Ovary (tissue), 9 donors: ENCODE results near the gene RANBP3. TPM values are rescaled to one million over a fixed set of nuclear protein-coding genes. Genes with fewer than 3 reads are reported as not detected.
"Not testable (repeated sequence)": the region's sequence is repeated elsewhere in the genome, so short reads cannot be mapped to it uniquely, and the experiment has no call there.

Experiments used
- DNase-seq, 5 donors: peaks; one replicate each; pipeline ENCODE4 v3.0.0-alpha.2; 2019 to 2020
- H3K27ac ChIP-seq, 2 donors: fragments of 200-600 bp; one replicate each; pipeline versions ENCODE4 v1.5.1 to v1.8.0; 2019 to 2022
- H3K27me3 ChIP-seq: fragments of 200-600 bp; one replicate; pipeline ENCODE4 v1.8.0; 2022
- H3K36me3 ChIP-seq: fragments of 200-600 bp; sonication (generic); one replicate; pipeline ENCODE4 v1.5.1; 2019
- H3K4me1 ChIP-seq: one replicate; pipeline ENCODE4 v1.8.1; 2013; ENCODE audit warnings: mild to moderate bottlenecking, moderate library complexity; ENCODE audit not compliant: insufficient read depth
- H3K4me3 ChIP-seq: fragments of 200-600 bp; sonication (generic); one replicate; pipeline ENCODE4 v1.5.1; 2017
- H3K9me3 ChIP-seq, 2 donors: fragments of 200-600 bp in 1 of 2; sonication (generic) in 1 of 2; one replicate each; pipeline versions ENCODE4 v1.5.1 to v1.8.1; 2013 to 2019; ENCODE audit warnings: mild to moderate bottlenecking in 1 of 2, moderate library complexity in 1 of 2
- EP300 ChIP-seq: sonication (generic); formaldehyde crosslinking; IDR thresholded peaks from one replicate; pipeline ENCODE4 v1.6.1; 2017; ENCODE audit warnings: antibody characterized with exemption
- POLR2A ChIP-seq: fragments of 450-650 bp; IDR thresholded peaks from one replicate; pipeline ENCODE4 v1.6.1; 2017; ENCODE audit warnings: antibody characterized with exemption, mild to moderate bottlenecking, moderate library complexity
- WGBS, 3 donors: extraction: QIAGEN DNeasy Blood & Tissue Kit in 1 of 3; methylation state at CpG; one replicate each; pipeline versions ENCODE4 v1.1.5 to v1.1.7; 2013 to 2017; 5-methylcytosine and 5-hydroxymethylcytosine counted together
- intact Hi-C, 4 donors: fragments of 100-400 bp; cut with DNase I; formaldehyde crosslinking; loops; one replicate each; pipeline versions ENCODE4 v1.11.0 to v1.15.1; 2022 to 2023
- polyA plus RNA-seq, 2 donors: library from polyadenylated mRNA; stranded (reverse); fragments of 200-250 nt in 1 of 2; fragments of 350-450 nt in 1 of 2; fragmentation: Illumina TruSeq in 1 of 2; extraction: RNeasy Lipid Tissue Mini Kit (QIAGEN cat#74804) in 1 of 2; gene quantifications; one replicate each; pipeline ENCODE4 v1.2.3, GENCODE V29; 2013 to 2014
- total RNA-seq, 7 donors: library from RNA; depleted of rRNA in 2 of 7; stranded (reverse); fragments of >200 nt in 2 of 7; fragmentation: NEBNext Ultra II Directional in 3 of 7; extraction: Animal tissue kit (Norgen Biotek cat#: 25700) in 3 of 7; gene quantifications; one replicate each; pipeline versions ENCODE4 v1.1.0 to v1.2.4, GENCODE V29; 2016 to 2023
- TF ChIP-seq, protein P1 (sequence below), 3 donors: fragments of 450-650 bp in 2 of 3; fragments of 200-600 bp in 1 of 3; IDR thresholded peaks; one replicate each; pipeline versions ENCODE4 v1.5.1 to v1.8.0; 2016 to 2022; ENCODE audit warnings: antibody characterized with exemption in 3 of 3, mild to moderate bottlenecking in 1 of 3
- donor health status: DM: no; HTN: no; CAD: no; lungs with moderate emphysema.
- donor health status: DM: no; HTN: no; CAD: no.
- donor health status: Bipolar disorder and iron deficiency.
- donor health status: DM: yes; HTN: yes; CAD: no.
- donor health status: DM: no; HTN: no; CAD: no.
- donor health status: DM: yes; HTN: yes; CAD: no.

Gene RANBP3
- total and polyA plus RNA-seq, 9 donors = 54.0 to 88.4 (median 67.9) TPM

GRCh38 chr19:5889288-5889971 lies 88.5 kb downstream of the RANBP3 start:
- intact Hi-C loops = no loop called here
- DNase-seq = no peak
- Histone ChIP-seq H3K36me3 (no peaks in the 10 kb centered on the region), H3K9me3 (no peaks in the 10 kb centered on the region), H3K27me3 (no peaks in the 10 kb centered on the region), H3K4me1 (peaks cover 2% of the 10 kb centered on the region), H3K27ac (no peak overlapping the region), H3K4me3 (no peak overlapping the region)
- WGBS, 3 donors = 17 to 31% (median 27%) methylated on average over 17 of the region's 17 CpGs
- TF ChIP-seq, protein P1, sequence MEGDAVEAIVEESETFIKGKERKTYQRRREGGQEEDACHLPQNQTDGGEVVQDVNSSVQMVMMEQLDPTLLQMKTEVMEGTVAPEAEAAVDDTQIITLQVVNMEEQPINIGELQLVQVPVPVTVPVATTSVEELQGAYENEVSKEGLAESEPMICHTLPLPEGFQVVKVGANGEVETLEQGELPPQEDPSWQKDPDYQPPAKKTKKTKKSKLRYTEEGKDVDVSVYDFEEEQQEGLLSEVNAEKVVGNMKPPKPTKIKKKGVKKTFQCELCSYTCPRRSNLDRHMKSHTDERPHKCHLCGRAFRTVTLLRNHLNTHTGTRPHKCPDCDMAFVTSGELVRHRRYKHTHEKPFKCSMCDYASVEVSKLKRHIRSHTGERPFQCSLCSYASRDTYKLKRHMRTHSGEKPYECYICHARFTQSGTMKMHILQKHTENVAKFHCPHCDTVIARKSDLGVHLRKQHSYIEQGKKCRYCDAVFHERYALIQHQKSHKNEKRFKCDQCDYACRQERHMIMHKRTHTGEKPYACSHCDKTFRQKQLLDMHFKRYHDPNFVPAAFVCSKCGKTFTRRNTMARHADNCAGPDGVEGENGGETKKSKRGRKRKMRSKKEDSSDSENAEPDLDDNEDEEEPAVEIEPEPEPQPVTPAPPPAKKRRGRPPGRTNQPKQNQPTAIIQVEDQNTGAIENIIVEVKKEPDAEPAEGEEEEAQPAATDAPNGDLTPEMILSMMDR (IDR thresholded peaks at IDR 0.05) = no peak
- TF ChIP-seq EP300 (no peak), POLR2A (no peak)

- intact Hi-C loops, H3K36me3 ChIP-seq, H3K9me3 ChIP-seq, DNase-seq, H3K4me1 ChIP-seq, H3K27ac ChIP-seq, H3K27me3 ChIP-seq, H3K4me3 ChIP-seq: not testable (repeated sequence)
- WGBS, 3 donors = 69 to 72% (median 70%) methylated on average over 11 of the region's 11 CpGs
Observed at GRCh38 chr19:5884065-5884811, 93.7 kb downstream of the RANBP3 start.

- intact Hi-C loops, H3K27ac ChIP-seq, H3K9me3 ChIP-seq, DNase-seq, H3K4me1 ChIP-seq, H3K36me3 ChIP-seq, H3K27me3 ChIP-seq, H3K4me3 ChIP-seq: not testable (repeated sequence)
- 63 to 73% (median 72%) methylated on average over 11 to 13 of the region's 13 CpGs for WGBS, 3 donors
Observed at GRCh38 chr19:5883157-5883873, 94.6 kb downstream of the RANBP3 start.

DNA sequence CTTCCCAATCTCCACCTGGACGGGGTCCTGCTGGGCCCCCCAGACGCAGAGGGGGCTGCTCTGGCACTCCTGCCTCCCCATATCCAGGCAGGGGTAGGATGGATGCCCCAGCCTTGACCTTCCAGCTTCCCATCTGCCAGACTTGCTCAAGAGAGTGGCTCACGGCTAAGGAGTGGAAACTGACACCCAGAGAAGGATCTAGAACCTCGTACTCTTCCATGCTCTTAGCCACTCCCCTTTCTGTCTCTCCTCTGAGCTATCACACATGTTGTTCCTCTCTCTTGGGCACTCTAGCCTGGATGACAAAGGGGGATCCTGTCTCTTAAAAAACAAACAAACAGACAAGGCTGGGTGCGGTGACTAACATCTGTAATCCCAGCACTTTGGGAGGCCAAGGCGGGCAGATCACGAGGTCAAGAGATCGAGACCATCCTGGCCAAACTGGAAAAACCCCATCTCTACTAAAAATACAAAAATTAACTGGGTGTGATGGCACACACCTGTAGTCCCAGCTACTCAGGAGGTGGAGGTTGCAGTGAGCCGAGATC lies 95.4 kb downstream of the RANBP3 start:
- WGBS, 3 donors = 49 to 58% (median 53%) methylated on average over 9 of the region's 9 CpGs
- Histone ChIP-seq H3K4me3 (no peak overlapping the region), H3K27me3 (no peaks in the 10 kb centered on the region), H3K36me3 (no peaks in the 10 kb centered on the region), H3K9me3 (no peaks in the 10 kb centered on the region), H3K27ac (no peak overlapping the region), H3K4me1 (peaks cover 1% of the 10 kb centered on the region)
- no peak for DNase-seq
- intact Hi-C loops = no loop called here
- no peak for TF ChIP-seq POLR2A
- TF ChIP-seq EP300 = no peak
- TF ChIP-seq, protein P1 (IDR thresholded peaks at IDR 0.05) = no peak

GRCh38 chr19:5881543-5882299 lies 96.2 kb downstream of the RANBP3 start:
- Histone ChIP-seq H3K4me1 (peaks cover 1% of the 10 kb centered on the region), H3K27ac (no peak overlapping the region)
- TF ChIP-seq POLR2A (no peak), EP300 (no peak)
- TF ChIP-seq, protein P1 (IDR thresholded peaks at IDR 0.05) = no peak

More at GRCh38 chr19:5881543-5882299, 96.2 kb downstream of the RANBP3 start:
- WGBS, 3 donors = 52 to 55% (median 55%) methylated on average over 19 of the region's 19 CpGs
- intact Hi-C loops = no loop called here
- Histone ChIP-seq H3K9me3 (no peaks in the 10 kb centered on the region), H3K4me3 (no peak overlapping the region), H3K27me3 (no peaks in the 10 kb centered on the region), H3K36me3 (no peaks in the 10 kb centered on the region)
- no peak for DNase-seq
